Neuronal stem cell (in vitro differentiated cells): ENCODE measurements around the gene CEL.
"Not testable (repeated sequence)": the region's sequence is repeated elsewhere in the genome, so short reads cannot be mapped to it uniquely, and the experiment has no call there.

Experiments
- DNase-seq: peaks from one replicate; pipeline ENCODE4 v3.0.0-alpha.2; 2013; ENCODE audit warnings: low spot score
- H2AFZ ChIP-seq: one replicate; pipeline ENCODE4 v1.6.1; 2013; ENCODE audit warnings: mild to moderate bottlenecking, low read length, inconsistent platforms
- H2AK5ac ChIP-seq: 2 replicates; pipeline ENCODE4 v1.6.1; 2013; ENCODE audit warnings: low read depth, mild to moderate bottlenecking, inconsistent platforms, low read length, moderate library complexity, mixed read lengths
- H2BK120ac ChIP-seq: 2 replicates; pipeline ENCODE4 v1.6.1; 2013; ENCODE audit warnings: low read depth, mild to moderate bottlenecking, inconsistent platforms, low read length, moderate library complexity, mixed read lengths
- H2BK12ac ChIP-seq: one replicate; pipeline ENCODE4 v1.6.1; 2013; ENCODE audit warnings: low read length, inconsistent platforms
- H2BK15ac ChIP-seq: 2 replicates; pipeline ENCODE4 v1.6.1; 2013; ENCODE audit warnings: mild to moderate bottlenecking, low read length, inconsistent platforms, mixed read lengths
- H2BK5ac ChIP-seq: one replicate; pipeline ENCODE4 v1.6.1; 2013; ENCODE audit warnings: inconsistent platforms, mild to moderate bottlenecking, low read length, moderate library complexity
- H3K14ac ChIP-seq: one replicate; pipeline ENCODE4 v1.6.1; 2013; ENCODE audit warnings: low read length, inconsistent platforms
- H3K18ac ChIP-seq: 2 replicates; pipeline ENCODE4 v1.6.1; 2013; ENCODE audit warnings: low read length, inconsistent platforms
- H3K23ac ChIP-seq: 2 replicates; pipeline ENCODE4 v1.6.1; 2013; ENCODE audit warnings: low read depth, mild to moderate bottlenecking, mixed read lengths, low read length, inconsistent platforms; ENCODE audit not compliant: poor library complexity
- H3K27ac ChIP-seq: replicated peaks from 3 replicates; pipeline ENCODE4 v1.5.1; 2013; ENCODE audit warnings: low read length, inconsistent platforms
- H3K27me3 ChIP-seq, 3 experiments: 2 replicates each; pipeline ENCODE4 v1.6.1; 2013; ENCODE audit warnings: low read length in 3 of 3, mild to moderate bottlenecking in 2 of 3, inconsistent platforms in 1 of 3, low read depth in 1 of 3, mixed read lengths in 1 of 3, moderate library complexity in 1 of 3; ENCODE audit not compliant: control insufficient read depth in 3 of 3, insufficient read depth in 3 of 3
- H3K36me3 ChIP-seq, 2 donors: replicated peaks in 1 of 2; 2 replicates each; pipeline ENCODE4 v1.6.1; 2013; ENCODE audit warnings: low read length in 2 of 2; ENCODE audit not compliant: control insufficient read depth in 2 of 2, insufficient read depth in 2 of 2
- H3K4ac ChIP-seq: 2 replicates; pipeline ENCODE4 v1.6.1; 2013; ENCODE audit warnings: inconsistent platforms, mild to moderate bottlenecking, low read length, moderate library complexity
- H3K4me1 ChIP-seq, 2 donors: 1 replicate in 1 of 2; 2 replicates in 1 of 2; pipeline ENCODE4 v1.6.1; 2013; ENCODE audit warnings: low read length in 2 of 2, low read depth in 1 of 2; ENCODE audit not compliant: control insufficient read depth in 2 of 2, insufficient read depth in 1 of 2
- H3K4me2 ChIP-seq: one replicate; pipeline ENCODE4 v1.6.1; 2013; ENCODE audit warnings: mild to moderate bottlenecking, low read length, inconsistent platforms; ENCODE audit not compliant: insufficient read depth, poor library complexity, severe bottlenecking
- H3K4me3 ChIP-seq, 2 donors: 2 replicates each; pipeline ENCODE4 v1.5.1; 2013; ENCODE audit warnings: low read length in 2 of 2, mild to moderate bottlenecking in 2 of 2, inconsistent platforms in 1 of 2, moderate library complexity in 1 of 2
- H3K79me1 ChIP-seq: one replicate; pipeline ENCODE4 v1.6.1; 2013; ENCODE audit warnings: low read depth, mild to moderate bottlenecking, inconsistent platforms, low read length, moderate library complexity
- H3K9ac ChIP-seq: one replicate; pipeline ENCODE4 v1.6.1; 2013; ENCODE audit warnings: mild to moderate bottlenecking, low read depth, low read length, inconsistent platforms; ENCODE audit not compliant: poor library complexity
- H3K9me3 ChIP-seq, 2 donors: replicated peaks in 1 of 2; 2 replicates each; pipeline versions ENCODE3 to v1.6.1; 2013; ENCODE audit warnings: low read length in 2 of 2, mild to moderate bottlenecking in 2 of 2, inconsistent platforms in 1 of 2, low read depth in 1 of 2, mixed read lengths in 1 of 2, moderate library complexity in 1 of 2; ENCODE audit not compliant: control insufficient read depth in 2 of 2, insufficient read depth in 1 of 2
- H4K8ac ChIP-seq: one replicate; pipeline ENCODE4 v1.6.1; 2013; ENCODE audit warnings: low read depth, mild to moderate bottlenecking, inconsistent platforms, low read length, moderate library complexity
- H4K91ac ChIP-seq: one replicate; pipeline ENCODE4 v1.6.1; 2013; ENCODE audit warnings: low read length, low read depth, mild to moderate bottlenecking, inconsistent platforms; ENCODE audit not compliant: poor library complexity
- WGBS, 2 donors: extraction: QIAGEN DNeasy Blood & Tissue Kit; methylation state at CpG; one replicate each; pipeline ENCODE4 v1.1.7; 2013; ENCODE audit warnings: missing lambda C conversion rate in 2 of 2, mixed read lengths in 1 of 2; ENCODE audit not compliant: insufficient read length in 2 of 2, insufficient replicate concordance in 1 of 2; ENCODE audit errors: extremely low coverage in 2 of 2; 5-methylcytosine and 5-hydroxymethylcytosine counted together

CEL gene

GRCh38 chr9:133066181-133066983 is 4.6 kb downstream of the CEL start:
- no peak overlapping the region for H3K4me2 ChIP-seq
- H2AK5ac ChIP-seq: peak overlapping the region; percentile 70
- peaks cover 1 to 2% of the 10 kb centered on the region in 2 donors for H3K4me1 ChIP-seq
- H2BK120ac ChIP-seq: no peak overlapping the region
- WGBS, 2 donors: no CpG with 5 or more reads among the region's 25 CpGs
- H3K4me3 ChIP-seq: no peak overlapping the region
- no peak overlapping the region for H3K14ac ChIP-seq
- peaks cover 0 to 10% of the 10 kb centered on the region in 2 donors for H3K36me3 ChIP-seq
- H3K23ac ChIP-seq: no peak overlapping the region
- H3K27me3 ChIP-seq: no peaks in the 10 kb centered on the region
- no peak overlapping the region for H2BK15ac ChIP-seq
- H3K27ac ChIP-seq: no peak overlapping the region
- H2AFZ ChIP-seq: no peak overlapping the region
- DNase-seq: no peak
- no peaks in the 10 kb centered on the region for H3K9me3 ChIP-seq
- H3K79me1 ChIP-seq: peaks cover 4% of the 10 kb centered on the region
- no peak overlapping the region for H3K4ac ChIP-seq
- no peak overlapping the region for H3K9ac ChIP-seq
- peak overlapping the region; percentile 39 for H2BK5ac ChIP-seq
- no peak overlapping the region for H4K8ac ChIP-seq
- H3K18ac ChIP-seq: no peak overlapping the region
- H4K91ac ChIP-seq: no peak overlapping the region
- no peak overlapping the region for H2BK12ac ChIP-seq

- Histone ChIP-seq H2BK120ac (no peak overlapping the region), H4K8ac (no peak overlapping the region)
Measured at GRCh38 chr9:133067006-133067405, 5.2 kb downstream of the CEL start.

GRCh38 chr9:133067813-133068212 is 6.0 kb downstream of the CEL start:
- Histone ChIP-seq H2AFZ (no peak overlapping the region), H3K9ac (no peak overlapping the region), H3K27ac (no peak overlapping the region), H3K18ac (peak overlapping the region; percentile 28), H2BK5ac (no peak overlapping the region), H4K8ac (no peak overlapping the region), H3K27me3 (no peaks in the 10 kb centered on the region), H3K4me3 (no peak overlapping the region), H2AK5ac (no peak overlapping the region), H3K9me3 (no peaks in the 10 kb centered on the region), H3K4me1 (no peaks in the 10 kb centered on the region), H2BK12ac (no peak overlapping the region), H3K36me3 (peaks cover 0 to 11% of the 10 kb centered on the region in 2 donors), H2BK15ac (no peak overlapping the region), H3K23ac (no peak overlapping the region), H3K4me2 (no peak overlapping the region), H3K14ac (no peak overlapping the region), H3K4ac (no peak overlapping the region), H4K91ac (no peak overlapping the region), H3K79me1 (peaks cover 4% of the 10 kb centered on the region), H2BK120ac (no peak overlapping the region)
- DNase-seq: no peak
- no CpG with 5 or more reads among the region's 11 CpGs for WGBS, 2 donors

More at GRCh38 chr9:133067006-133067405, 5.2 kb downstream of the CEL start:
- no peak overlapping the region for H3K9ac ChIP-seq
- no peaks in the 10 kb centered on the region for H3K9me3 ChIP-seq
- peaks cover 0 to 11% of the 10 kb centered on the region in 2 donors for H3K36me3 ChIP-seq
- peaks cover 4% of the 10 kb centered on the region for H3K79me1 ChIP-seq
- no peak for DNase-seq
- H3K14ac ChIP-seq: no peak overlapping the region
- H2BK15ac ChIP-seq: no peak overlapping the region
- peak overlapping the region in 1 of 2 donors; percentile 47 for H3K4me3 ChIP-seq
- H3K27ac ChIP-seq: no peak overlapping the region
- no peak overlapping the region for H3K4me2 ChIP-seq
- H3K4me1 ChIP-seq: no peaks in the 10 kb centered on the region
- H4K91ac ChIP-seq: no peak overlapping the region
- H2AK5ac ChIP-seq: no peak overlapping the region
- no peak overlapping the region for H3K23ac ChIP-seq
- H2BK12ac ChIP-seq: no peak overlapping the region
- no peaks in the 10 kb centered on the region for H3K27me3 ChIP-seq
- no peak overlapping the region for H2BK5ac ChIP-seq
- no peak overlapping the region for H2AFZ ChIP-seq
- no CpG with 5 or more reads among the region's 11 CpGs for WGBS, 2 donors
- no peak overlapping the region for H3K18ac ChIP-seq
- no peak overlapping the region for H3K4ac ChIP-seq

DNA sequence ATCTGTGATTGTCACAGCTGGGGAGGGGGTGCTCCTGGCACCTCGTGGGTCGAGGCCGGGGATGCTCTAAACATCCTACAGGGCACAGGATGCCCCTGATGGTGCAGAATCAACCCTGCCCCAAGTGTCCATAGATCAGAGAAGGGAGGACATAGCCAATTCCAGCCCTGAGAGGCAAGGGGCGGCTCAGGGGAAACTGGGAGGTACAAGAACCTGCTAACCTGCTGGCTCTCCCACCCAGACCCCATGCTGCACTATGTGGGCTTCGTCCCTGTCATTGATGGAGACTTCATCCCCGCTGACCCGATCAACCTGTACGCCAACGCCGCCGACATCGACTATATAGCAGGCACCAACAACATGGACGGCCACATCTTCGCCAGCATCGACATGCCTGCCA is 6.7 kb downstream of the CEL start:
- not testable (repeated sequence) for H3K79me1 ChIP-seq, H3K9me3 ChIP-seq, H3K9ac ChIP-seq, H3K23ac ChIP-seq, DNase-seq, H3K27ac ChIP-seq, H4K8ac ChIP-seq, H2BK120ac ChIP-seq, H3K4me3 ChIP-seq, H2BK5ac ChIP-seq, H2BK15ac ChIP-seq, H2AK5ac ChIP-seq, H4K91ac ChIP-seq, H3K4me1 ChIP-seq, H3K4me2 ChIP-seq, H2BK12ac ChIP-seq, H2AFZ ChIP-seq, H3K27me3 ChIP-seq, H3K14ac ChIP-seq, H3K18ac ChIP-seq, H3K4ac ChIP-seq
- H3K36me3 ChIP-seq: peaks cover 0 to 11% of the 10 kb centered on the region in 2 donors
- WGBS, 2 donors: no CpG with 5 or more reads among the region's 15 CpGs
